HG02852 (cell line): ENCODE results near the gene STK32C.

ENCODE experiments used
- ATAC-seq: cut with Tn5 transposase; IDR thresholded peaks from one replicate; pipeline ENCODE4 v1.9.1; 2021; ENCODE audit warnings: mild to moderate bottlenecking, moderate library complexity; ENCODE audit not compliant: unreplicated experiment

STK32C gene

GRCh38 chr10:132283604-132284382 lies 24.0 kb downstream of the STK32C start:
- ATAC-seq: no peak

GRCh38 chr10:132282667-132283603 lies 24.8 kb downstream of the STK32C start:
- ATAC-seq: no peak

- ATAC-seq: no peak
Observed at GRCh38 chr10:132281915-132282666, 25.7 kb downstream of the STK32C start.

- no peak for ATAC-seq
Observed at GRCh38 chr10:132280646-132281074, 27.1 kb downstream of the STK32C start.

GRCh38 chr10:132279873-132280645 lies 27.7 kb downstream of the STK32C start:
- no peak for ATAC-seq

- ATAC-seq: no peak
Observed at GRCh38 chr10:132277311-132277741, 30.4 kb downstream of the STK32C start.

- ATAC-seq: no peak
Observed at GRCh38 chr10:132276706-132277105, 31.0 kb downstream of the STK32C start.

- no peak for ATAC-seq
Observed at GRCh38 chr10:132276179-132276675, 31.5 kb downstream of the STK32C start.

GRCh38 chr10:132275426-132276178 lies 32.1 kb downstream of the STK32C start:
- ATAC-seq: no peak

GRCh38 chr10:132274986-132275385 lies 32.8 kb downstream of the STK32C start:
- ATAC-seq: no peak

GRCh38 chr10:132274581-132274980 lies 33.2 kb downstream of the STK32C start:
- ATAC-seq: no peak

GRCh38 chr10:132273966-132274365 lies 33.8 kb downstream of the STK32C start:
- no peak for ATAC-seq

- ATAC-seq: no peak
Observed at GRCh38 chr10:132273304-132273944, 34.3 kb downstream of the STK32C start.

GRCh38 chr10:132272231-132272971 lies 35.3 kb downstream of the STK32C start:
- no peak for ATAC-seq

- ATAC-seq: no peak
Observed at GRCh38 chr10:132271458-132272230, 36.1 kb downstream of the STK32C start.

- no peak for ATAC-seq
Observed at GRCh38 chr10:132270721-132271457, 36.9 kb downstream of the STK32C start.

GRCh38 chr10:132270256-132270655 lies 37.5 kb downstream of the STK32C start:
- no peak for ATAC-seq
